HG02798 (cell line): ENCODE measurements around the gene SPRY1.

Experiments used
- ATAC-seq: cut with Tn5 transposase; IDR thresholded peaks from one replicate; pipeline ENCODE4 v1.9.1; 2021; ENCODE audit warnings: mild to moderate bottlenecking; ENCODE audit not compliant: unreplicated experiment, poor library complexity

Gene SPRY1

GRCh38 chr4:123396307-123397143, at the start of gene SPRY1:
TSS of gene SPRY1 (plus strand) at chr4:123396795. CDS start at chr4:123401592, 4,797 bp downstream.
- peak; percentile 62 for ATAC-seq

- ATAC-seq = peak; percentile 56
Observed at GRCh38 chr4:123346951-123347350, 49.6 kb upstream of the SPRY1 start.

- ATAC-seq = no peak
Observed at GRCh38 chr4:123348946-123349345, 47.6 kb upstream of the SPRY1 start.

- no peak for ATAC-seq
Observed at GRCh38 chr4:123349421-123350190, 47.0 kb upstream of the SPRY1 start.

GRCh38 chr4:123350191-123350544, 46.4 kb upstream of the SPRY1 start:
- no peak for ATAC-seq

- ATAC-seq = no peak
Observed at GRCh38 chr4:123350726-123351125, 45.9 kb upstream of the SPRY1 start.

GRCh38 chr4:123351713-123352112, 44.9 kb upstream of the SPRY1 start:
- no peak for ATAC-seq

GRCh38 chr4:123352240-123352945, 44.2 kb upstream of the SPRY1 start:
- ATAC-seq = no peak

GRCh38 chr4:123352966-123353365, 43.6 kb upstream of the SPRY1 start:
- ATAC-seq = no peak

GRCh38 chr4:123353656-123354055, 42.9 kb upstream of the SPRY1 start:
- no peak for ATAC-seq

GRCh38 chr4:123354701-123355100, 41.9 kb upstream of the SPRY1 start:
- ATAC-seq = no peak

- ATAC-seq = no peak
Observed at GRCh38 chr4:123356921-123357320, 39.7 kb upstream of the SPRY1 start.

- no peak for ATAC-seq
Observed at GRCh38 chr4:123359449-123360315, 36.9 kb upstream of the SPRY1 start.

GRCh38 chr4:123361195-123361861, 35.3 kb upstream of the SPRY1 start:
- no peak for ATAC-seq

GRCh38 chr4:123362103-123362502, 34.5 kb upstream of the SPRY1 start:
- ATAC-seq = no peak

- peak; percentile 96 for ATAC-seq
Observed at GRCh38 chr4:123363729-123364128, 32.9 kb upstream of the SPRY1 start.

- ATAC-seq = no peak
Observed at GRCh38 chr4:123364906-123365305, 31.7 kb upstream of the SPRY1 start.

- no peak for ATAC-seq
Observed at GRCh38 chr4:123365412-123365811, 31.2 kb upstream of the SPRY1 start.

GRCh38 chr4:123366144-123366748, 30.3 kb upstream of the SPRY1 start:
- ATAC-seq = no peak
